ENCODE measurements around the gene ERP44. TPM values are rescaled to one million over a fixed set of nuclear protein-coding genes. Genes with fewer than 3 reads are reported as not detected.

The ERP44 gene
- total and polyA plus RNA-seq, 2 donors (not counting 3 experiments of a cell fraction or from before 2014, with no cell fraction given), result 9.9 to 21.4 TPM

DNA sequence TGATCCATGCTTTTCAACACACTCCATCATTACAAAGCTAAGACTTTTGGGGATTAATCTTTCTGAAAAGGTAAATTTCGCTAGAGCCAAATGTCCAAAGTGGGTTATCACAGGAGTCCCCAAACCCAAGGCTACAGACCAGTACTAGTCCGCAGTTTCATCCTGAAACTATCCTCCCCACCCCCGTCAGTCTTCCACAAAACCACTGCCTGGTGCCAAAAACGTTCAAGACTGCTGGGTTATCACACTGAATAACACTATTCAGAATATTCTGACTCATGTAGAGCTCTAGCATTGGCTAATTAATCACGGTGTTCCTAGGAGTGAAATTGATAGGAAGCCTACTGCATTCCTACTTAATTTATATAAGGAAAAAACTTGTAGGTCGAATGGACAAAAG lies 24.7 kb downstream of the ERP44 start:
- H3K4me1 ChIP-seq (ENCODE audit: control insufficient read depth, extremely low read depth, insufficient read depth, low read length), result no peaks in the 10 kb centered on the region
- POLR2A ChIA-PET, result no interaction called here
- H3K4me2 ChIP-seq (ENCODE audit: insufficient read depth, low read length), result no peak overlapping the region

More for the DNA sequence above, 24.7 kb downstream of the ERP44 start:
- no peak overlapping the region for H2AFZ ChIP-seq (ENCODE audit: low read depth, low read length)
- no peaks in the 10 kb centered on the region for H3K9me3 ChIP-seq (replicated peaks; ENCODE audit: control insufficient read depth, insufficient read depth, low read length)
- H3K27me3 ChIP-seq (ENCODE audit: control insufficient read depth in 2 of 2, insufficient read depth in 2 of 2, low read length in 2 of 2), result no peaks in the 10 kb centered on the region
- intact Hi-C loops (cut with micrococcal nuclease), result no loop called here
- DNase-seq (ENCODE audit: low read depth, low spot score) (no peak), FAIRE-seq (no peak)
- H3K27ac ChIP-seq (ENCODE audit: insufficient read depth, low read depth, low read length), result no peak overlapping the region
- dilution Hi-C loops (cut with MboI; ENCODE audit: extremely low pct_ligation_motif_present, low sequenced_read_pairs), result no loop called here
- no peak overlapping the region for H3K9ac ChIP-seq (replicated peaks; ENCODE audit: extremely low read depth, insufficient read depth, low read length)
- no peaks in the 10 kb centered on the region for H3K9me1 ChIP-seq (replicated peaks; ENCODE audit: control insufficient read depth, extremely low read depth, insufficient read depth, low read length)
- CTCF ChIA-PET, result interaction anchor here (2.0 kb wide), 1 partner anchor 11 kb away, joined by 6 read pairs; no protein-coding TSS in a partner anchor
- peaks cover 4% of the 10 kb centered on the region for H3K79me2 ChIP-seq (ENCODE audit: control insufficient read depth, insufficient read depth, low read length)
- H4K20me1 ChIP-seq (replicated peaks; ENCODE audit: control insufficient read depth, extremely low read depth, insufficient read depth, low read length), result no peaks in the 10 kb centered on the region
- BruUV-seq (replicated peaks), result no TSS peak
- H3K36me3 ChIP-seq (ENCODE audit: control insufficient read depth in 2 of 2, extremely low read depth in 1 of 2, insufficient read depth in 2 of 2, low read length in 2 of 2), result no peaks in the 10 kb centered on the region
- no peak overlapping the region for H3K4me3 ChIP-seq (replicated peaks in 1 of 3; ENCODE audit: insufficient read depth in 1 of 3, low read depth in 1 of 3, low read length in 3 of 3)
- TF ChIP-seq FOS (IDR thresholded peaks at IDR 0.05; ENCODE audit: borderline replicate concordance, insufficient read depth, low read length) (no peak), GATA2 (IDR thresholded peaks at IDR 0.05; ENCODE audit: insufficient read depth, insufficient read length, low read depth, low read length) (no peak), JUN (IDR thresholded peaks at IDR 0.05; ENCODE audit: borderline replicate concordance, insufficient read depth, insufficient read length, low read depth) (no peak), POLR2AphosphoS5 (IDR thresholded peaks at IDR 0.05; ENCODE audit: insufficient read depth, low read depth, low read length) (no peak), MYC (IDR thresholded peaks at IDR 0.05; ENCODE audit: low read depth, low read length) (no peak), EZH2 (IDR thresholded peaks at IDR 0.05; ENCODE audit: borderline replicate concordance, low read depth, low read length, severe bottlenecking) (no peak), POLR2A (IDR thresholded peaks at IDR 0.05; ENCODE audit: low read depth, low read length) (no peak), MAX (IDR thresholded peaks at IDR 0.05; ENCODE audit: insufficient read depth, insufficient read length) (no peak), CTCF (IDR thresholded peaks at IDR 0.05; ENCODE audit: extremely low read depth in 1 of 2, insufficient read depth in 1 of 2, low read depth in 1 of 2, low read length in 2 of 2) (no peak)

Data from endothelial cell of umbilical vein (primary cell).